T-helper 2 cell (primary cell): Measurements from ENCODE around the gene SMIM24.
A peak's percentile ranks its signal among the peaks of the same experiment; 100 is the strongest.

Experiments used
- DNase-seq, 5 experiments: peaks; one replicate each; pipeline versions ENCODE4 v3.0.0 to v3.0.0-alpha.2; 2012 to 2022

The SMIM24 gene

DNA sequence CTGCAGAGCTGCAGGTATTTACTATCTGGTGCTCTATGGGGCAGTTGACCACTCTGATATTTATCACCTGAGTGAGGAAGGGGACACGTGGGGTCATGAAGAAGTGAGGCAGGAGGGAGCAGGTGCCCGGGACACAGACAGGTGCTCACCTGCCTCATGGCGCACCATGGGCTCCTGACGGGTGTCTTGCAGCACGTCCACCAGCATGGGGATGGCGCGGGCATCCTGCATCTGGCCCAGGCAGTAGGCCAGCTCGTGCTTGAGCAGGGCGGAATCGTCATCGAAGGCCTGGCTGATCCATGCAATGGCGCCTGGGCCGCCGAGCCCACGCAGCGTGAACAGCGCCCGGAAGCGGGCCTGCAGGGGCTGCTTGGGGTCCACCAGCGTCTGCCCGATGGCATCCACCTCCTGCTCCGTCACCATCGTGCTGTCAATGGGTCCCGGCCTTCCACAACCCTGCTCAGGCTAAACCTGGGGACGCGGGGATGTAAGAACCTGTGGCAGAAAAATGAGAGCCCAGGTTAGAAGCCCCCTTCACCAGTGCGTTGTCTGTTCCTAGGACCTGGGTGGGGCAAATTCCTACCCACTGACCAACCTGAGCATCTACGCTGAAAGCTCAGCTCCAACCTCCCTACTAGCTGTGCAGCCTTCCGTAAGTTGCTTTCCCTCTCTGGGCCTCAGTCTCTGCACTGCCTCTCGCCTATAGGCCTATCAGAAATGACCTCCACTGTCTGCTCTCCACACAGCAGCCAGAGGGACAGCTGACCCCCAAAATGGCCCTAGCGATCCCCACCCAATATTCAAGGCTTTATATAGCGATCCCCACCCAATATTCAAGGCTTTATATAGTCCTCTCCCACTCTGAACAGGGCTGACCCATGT is 16.3 kb upstream of the SMIM24 start:
- no peak for DNase-seq

- DNase-seq, result peak in 2 of 5 experiments; percentile 19 to 33
These were observed 14.2 kb upstream of the SMIM24 start for GRCh38 chr19:3494559-3494958.

DNA sequence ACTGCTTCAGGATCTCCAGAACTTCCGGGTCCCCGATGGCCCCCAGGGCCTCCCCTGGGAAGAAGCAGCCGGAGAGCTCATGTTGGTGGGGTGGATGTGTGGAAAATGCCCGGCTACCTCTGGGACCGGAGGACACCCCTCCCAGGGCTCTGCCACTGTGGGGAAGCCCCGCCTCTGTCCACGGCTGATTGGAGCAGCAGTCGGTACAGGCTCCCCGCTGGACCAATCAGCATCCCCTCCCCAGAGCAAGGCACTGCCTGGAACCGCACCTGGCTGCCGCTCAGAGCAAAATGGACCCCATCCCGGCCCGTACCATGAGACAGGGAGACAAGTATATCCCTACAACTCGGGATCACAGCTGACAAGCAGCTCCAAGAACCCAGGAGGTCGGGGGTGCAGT is 13.7 kb upstream of the SMIM24 start:
- DNase-seq, result peak in 1 of 5 experiments; percentile 53

GRCh38 chr19:3493651-3494050 is 13.3 kb upstream of the SMIM24 start:
- no peak for DNase-seq

- no peak for DNase-seq
These were observed 12.6 kb upstream of the SMIM24 start for GRCh38 chr19:3492919-3493318.

DNA sequence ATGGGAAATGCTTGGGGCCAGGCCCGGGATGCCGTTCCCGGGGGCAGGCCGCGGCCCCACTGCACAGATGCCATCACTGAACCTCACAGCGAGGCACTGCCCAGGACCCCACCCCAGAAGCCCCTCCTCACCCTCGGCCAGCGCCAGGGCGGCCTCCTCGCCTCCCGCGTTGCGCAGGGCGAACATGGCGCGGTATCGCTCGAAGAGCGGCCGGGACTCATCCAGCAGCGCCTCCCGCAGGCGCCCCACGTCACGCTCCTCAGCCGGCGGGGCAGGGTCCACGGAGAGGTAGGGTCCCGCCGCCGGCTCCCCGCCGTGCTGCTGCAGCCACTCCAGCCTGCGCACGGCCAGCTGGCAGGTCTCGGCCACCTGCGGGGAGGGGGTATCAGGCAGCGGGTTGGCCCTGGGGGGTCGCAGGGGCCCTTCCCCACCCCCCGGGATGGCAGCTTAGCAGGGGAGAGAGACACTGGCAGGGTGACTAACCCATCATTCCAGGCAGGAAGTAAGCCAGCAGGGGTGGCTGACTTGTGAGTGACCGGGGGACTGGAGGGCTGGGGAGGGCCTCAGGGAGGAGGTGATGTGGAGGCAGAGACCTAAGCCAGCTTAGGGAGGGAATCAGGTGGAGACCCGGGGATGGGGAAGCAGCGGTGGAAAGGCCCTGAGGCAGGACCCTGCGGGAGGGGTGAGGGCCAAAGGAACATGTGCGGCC is 12.0 kb upstream of the SMIM24 start:
- DNase-seq, result no peak

DNA sequence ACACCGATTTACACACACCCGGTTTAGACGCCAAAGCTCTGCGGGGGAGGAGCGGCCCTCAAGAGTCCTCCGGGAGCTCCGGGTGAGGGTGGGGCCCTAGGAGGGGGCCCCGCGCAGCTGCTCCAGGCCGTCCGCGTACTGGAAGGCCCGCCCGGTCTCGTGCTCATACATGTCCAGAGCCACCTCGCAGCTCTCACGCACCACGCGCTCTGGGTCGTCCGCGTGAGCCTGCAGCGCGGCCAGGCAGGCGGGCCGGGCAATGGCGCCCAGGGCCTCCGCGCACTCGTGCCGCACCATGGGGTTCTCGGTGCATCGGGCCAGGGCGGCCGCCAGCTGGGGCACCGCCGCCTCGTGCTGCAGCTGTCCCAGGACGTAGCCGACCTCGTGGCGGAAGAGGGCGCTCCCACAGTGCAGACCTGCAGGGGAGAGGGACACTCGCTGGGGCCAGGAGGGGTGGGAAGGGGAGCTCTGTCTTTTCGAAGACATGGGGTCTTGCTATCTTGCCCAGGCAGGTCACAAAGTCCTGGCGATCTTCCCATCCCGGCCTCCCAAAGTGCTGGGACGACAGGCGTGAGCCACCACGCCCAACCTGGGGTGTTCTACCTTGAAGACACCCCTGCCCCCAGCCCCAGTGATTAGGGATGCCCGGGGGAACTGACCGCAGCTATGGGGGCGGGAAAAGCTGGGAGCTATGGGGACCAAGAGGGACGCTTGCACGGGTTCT is 11.2 kb upstream of the SMIM24 start:
- no peak for DNase-seq

DNA sequence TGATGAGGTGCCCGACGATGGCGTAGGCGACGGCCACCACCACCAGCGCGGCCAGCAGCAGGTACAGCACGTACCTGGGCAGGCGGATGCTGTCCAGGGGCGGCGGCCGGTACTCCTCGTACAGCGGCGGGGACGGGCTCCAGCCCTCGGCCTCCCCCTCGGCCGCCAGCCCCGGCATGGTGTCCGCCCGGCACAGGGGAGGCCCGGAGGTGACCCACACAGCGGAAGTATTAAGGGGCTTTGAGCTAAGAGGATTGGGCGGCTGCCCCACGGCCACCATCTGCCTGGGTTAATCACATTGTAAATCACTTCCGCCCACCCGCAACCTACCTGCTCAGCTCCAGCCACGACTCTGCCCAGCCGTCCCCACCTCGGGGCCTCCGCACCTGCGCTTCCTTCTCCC is 2.9 kb upstream of the SMIM24 start, which contains the start of gene SMIM44:
SMIM44 (minus strand) TSS at position 216 of the 403 bp plus-strand sequence; CDS start at position 178, 38 bp downstream.
- DNase-seq, result no peak

DNA sequence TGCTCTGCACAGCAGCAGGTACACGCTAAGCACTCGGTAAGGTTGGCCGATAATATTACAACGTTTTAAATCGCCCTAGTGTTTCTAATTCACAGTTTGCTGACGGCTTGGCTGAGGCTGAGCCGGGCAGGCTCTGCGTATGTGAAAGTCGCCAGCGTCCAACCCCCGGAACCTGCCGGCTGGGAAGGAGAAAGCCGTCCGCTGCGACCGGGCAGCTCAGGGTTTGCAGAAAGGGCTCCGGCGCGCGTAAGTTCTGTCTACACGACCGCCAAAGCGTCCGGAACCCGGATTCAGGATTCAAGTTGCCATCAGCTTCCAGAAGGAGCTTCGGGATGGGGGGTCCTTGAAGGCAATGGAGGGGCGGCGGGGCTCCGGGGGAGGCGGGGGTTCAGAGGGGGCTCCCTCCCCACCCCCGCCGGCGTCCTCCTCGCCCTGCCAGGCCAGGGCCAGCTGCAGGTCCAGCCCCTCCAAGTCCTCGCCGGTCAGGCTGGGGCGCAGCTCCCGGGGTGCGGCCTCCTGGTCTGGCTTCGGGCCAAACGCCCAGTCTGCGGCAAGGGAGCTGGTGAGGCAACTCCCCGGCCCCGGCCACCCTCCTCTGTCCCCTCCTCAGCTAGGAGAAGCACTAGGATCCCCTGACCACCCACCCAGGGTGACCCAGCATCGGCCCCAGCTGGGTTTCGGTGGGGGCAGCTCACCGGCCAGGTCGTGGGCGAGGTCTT is 2.3 kb upstream of the SMIM24 start:
- DNase-seq, result no peak

DNA sequence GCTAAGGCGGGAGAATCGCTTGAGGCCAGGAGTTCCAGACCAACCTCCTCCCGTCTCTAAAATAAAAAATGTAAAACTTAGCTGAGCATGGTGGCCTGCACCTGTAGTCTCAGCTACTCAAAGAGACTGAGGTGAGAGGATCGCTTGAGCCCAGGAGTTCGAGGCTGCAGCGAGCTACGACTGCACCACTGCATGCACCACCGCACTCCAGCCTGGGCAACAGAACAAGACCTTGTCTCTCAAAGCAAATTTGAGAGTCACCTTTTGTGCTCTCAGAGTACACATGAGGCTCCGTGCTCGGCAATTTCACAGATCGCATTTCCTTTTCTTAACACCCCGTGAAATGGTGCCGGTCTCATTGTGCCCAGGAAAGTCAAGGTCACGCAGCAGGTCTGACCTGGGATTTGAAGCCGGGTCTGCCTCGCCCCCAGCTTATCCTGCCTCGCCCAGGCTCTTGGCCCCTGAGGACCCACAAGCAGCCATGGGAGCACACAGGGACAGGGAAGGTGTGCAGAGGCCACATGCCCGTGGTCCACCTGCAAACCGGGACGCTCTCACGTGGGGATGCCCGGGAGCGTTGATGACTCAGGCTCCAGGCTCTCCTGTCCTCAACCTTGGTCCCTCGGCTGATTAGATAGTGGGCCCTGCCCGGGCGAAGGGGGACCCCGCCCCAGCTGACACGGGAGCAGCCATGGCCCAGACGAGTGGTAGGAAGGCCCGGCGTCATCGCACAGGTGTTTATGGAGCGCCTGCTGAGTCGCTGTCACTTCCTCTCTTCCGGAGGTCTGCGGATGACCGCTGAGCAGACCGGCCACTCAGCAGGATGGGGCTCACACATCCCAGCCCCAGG is 1.1 kb upstream of the SMIM24 start:
- no peak for DNase-seq

DNA sequence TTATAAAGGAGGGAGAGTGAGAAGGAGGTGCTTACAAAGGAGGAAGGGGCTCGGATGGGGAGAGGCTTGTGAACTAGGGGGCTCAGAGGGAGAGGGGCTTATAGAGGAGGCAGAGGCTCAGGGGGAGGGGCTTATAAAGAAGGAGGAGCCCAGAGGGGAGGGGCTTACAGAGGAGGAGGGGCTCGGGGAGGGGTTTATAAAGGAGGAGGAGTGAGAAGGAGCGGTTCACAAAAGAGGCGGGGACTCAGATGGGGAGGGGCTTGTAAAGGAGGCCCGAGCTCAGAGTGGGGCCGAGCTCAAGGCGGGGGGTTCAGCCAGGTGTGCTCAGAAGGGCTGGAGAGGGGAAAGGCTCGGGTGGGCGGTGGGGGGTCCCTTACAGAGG is 500 bp downstream of the SMIM24 start:
- DNase-seq, result peak in 3 of 5 experiments; percentile 20 to 43 (median 23)

GRCh38 chr19:3479177-3479833 is 1.0 kb downstream of the SMIM24 start:
- DNase-seq, result peak in 3 of 5 experiments; percentile 36 to 54 (median 45)

- DNase-seq, result peak in 1 of 5 experiments; percentile 23
These were observed 1.7 kb downstream of the SMIM24 start for GRCh38 chr19:3478409-3479176.

DNA sequence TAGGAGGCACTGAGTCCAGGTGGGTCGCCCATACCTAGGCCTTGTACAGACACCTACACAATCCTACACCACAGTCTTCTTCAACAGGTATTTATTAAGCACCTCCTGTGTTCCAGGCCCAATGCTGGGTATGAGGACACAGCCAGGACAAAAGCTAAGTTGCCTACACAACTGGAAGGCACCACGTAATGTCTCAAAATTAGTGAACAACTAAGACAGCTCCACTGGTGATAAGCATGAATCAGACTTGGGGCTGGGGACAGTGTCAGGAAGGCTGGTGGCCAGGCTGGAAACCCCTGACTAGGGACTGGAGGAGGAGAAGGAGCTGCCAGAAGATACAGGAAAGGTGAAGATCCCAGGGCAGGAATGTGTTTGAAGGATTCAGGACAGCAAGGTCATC is 2.4 kb downstream of the SMIM24 start:
- DNase-seq, result no peak

- no peak for DNase-seq
These were observed 2.8 kb downstream of the SMIM24 start for GRCh38 chr19:3477506-3477905.

DNA sequence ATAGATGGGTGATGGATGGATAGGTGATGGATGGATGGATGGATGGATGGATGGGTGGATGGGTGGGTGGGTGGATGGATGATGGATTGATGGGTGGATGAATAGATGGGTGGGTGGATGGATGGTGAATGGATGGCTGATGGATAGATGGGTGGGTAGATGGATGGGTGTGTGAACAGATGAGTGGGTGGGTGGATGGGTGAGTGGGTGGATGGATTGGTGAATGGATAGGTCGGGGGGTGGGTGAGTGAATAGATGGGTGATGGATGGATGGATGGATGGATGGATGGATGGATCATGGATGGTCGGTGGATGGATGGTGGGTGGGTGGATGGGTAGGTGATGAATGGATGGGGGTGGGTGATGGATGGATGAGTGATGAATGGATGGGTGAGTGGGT is 3.5 kb downstream of the SMIM24 start:
- no peak for DNase-seq

- no peak for DNase-seq
These were observed 4.9 kb downstream of the SMIM24 start for GRCh38 chr19:3475449-3475848.

DNA sequence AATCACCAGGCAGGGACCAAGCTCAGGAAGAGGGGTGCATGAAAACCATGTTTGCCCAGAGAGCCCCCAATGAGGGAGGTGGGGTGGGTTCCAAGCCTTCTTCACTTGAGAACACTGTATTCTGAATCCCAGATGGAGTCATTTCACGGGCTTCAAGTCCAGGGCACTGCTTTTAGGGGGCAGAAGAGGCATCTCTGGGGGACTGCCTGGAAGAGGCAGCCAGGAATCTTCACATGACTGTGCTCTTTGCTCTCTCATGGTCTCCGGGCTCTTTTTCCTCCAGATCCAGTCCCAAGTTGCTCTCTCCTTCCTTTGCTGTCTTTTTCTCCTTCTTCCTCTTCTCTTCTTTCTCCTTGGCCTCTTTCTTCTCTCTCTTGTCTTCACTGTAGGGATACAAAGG is 5.7 kb downstream of the SMIM24 start:
- no peak for DNase-seq

GRCh38 chr19:3474010-3474409 is 6.3 kb downstream of the SMIM24 start:
- DNase-seq, result no peak
